Kidney tubule cell (primary cell): ENCODE results near the gene HOXB2.
A peak's percentile ranks its signal among the peaks of the same experiment; 100 is the strongest.

Source experiments
- DNase-seq: peaks from one replicate; pipeline ENCODE4 v3.0.0-alpha.2; 2018; ENCODE audit warnings: low spot score

The HOXB2 gene

DNA sequence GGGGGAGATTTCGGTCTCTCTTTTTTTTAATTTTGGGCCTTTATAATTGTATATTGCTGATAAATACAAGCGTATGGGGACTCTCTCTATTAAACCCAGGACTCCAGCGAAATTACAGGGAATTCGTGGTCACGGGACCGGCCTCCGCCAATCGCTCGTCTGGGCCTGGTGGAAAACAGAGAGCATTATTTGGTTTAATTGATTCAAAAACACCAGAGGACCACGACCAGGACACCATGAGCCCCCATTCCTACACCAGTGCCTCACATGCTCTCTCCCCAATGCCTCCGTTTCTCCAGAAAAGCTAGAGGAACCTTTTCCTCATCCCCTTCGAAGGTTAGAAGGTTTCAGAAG lies at the start of gene HOXB2:
HOXB2 (minus strand) TSS at position 88 of the 354 bp plus-strand sequence. CDS start 198 bp downstream, outside the sequence.
- DNase-seq: peak; percentile 48

DNA sequence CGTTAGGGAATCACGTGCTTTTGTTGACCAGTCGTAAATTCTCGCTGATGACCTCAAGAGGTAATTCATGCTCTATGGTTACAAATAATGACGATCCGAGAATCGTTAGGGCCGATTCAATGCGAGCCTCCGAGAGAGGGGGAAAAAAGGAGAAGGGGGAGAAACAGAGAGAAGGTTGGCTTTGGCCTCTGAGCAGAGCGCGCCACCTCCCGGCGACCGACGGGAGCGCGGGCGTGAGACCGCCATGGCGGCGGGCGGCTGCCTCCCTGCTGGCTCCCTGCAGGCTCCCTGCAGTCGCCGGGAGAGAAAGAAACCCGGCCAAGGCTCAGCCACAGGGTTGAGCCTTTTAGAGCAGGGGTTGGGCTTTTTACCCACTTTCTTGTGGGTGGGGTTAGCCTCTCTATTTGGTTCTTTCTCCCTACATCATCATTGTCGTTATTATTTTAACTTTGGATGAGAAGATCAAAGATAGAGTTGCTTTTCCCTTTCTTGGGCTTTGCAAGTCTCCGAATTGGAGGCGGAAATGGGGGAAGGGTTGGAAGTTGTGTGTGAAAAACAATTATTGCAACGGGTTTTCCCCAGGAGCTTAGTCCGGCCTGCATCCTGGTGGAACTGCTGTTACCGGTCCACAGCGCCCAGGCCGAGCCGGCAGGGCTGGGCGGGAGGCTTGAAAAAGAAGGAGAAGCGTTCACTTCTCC lies 49.1 kb upstream of the HOXB2 start:
- DNase-seq: peak; percentile 91

DNA sequence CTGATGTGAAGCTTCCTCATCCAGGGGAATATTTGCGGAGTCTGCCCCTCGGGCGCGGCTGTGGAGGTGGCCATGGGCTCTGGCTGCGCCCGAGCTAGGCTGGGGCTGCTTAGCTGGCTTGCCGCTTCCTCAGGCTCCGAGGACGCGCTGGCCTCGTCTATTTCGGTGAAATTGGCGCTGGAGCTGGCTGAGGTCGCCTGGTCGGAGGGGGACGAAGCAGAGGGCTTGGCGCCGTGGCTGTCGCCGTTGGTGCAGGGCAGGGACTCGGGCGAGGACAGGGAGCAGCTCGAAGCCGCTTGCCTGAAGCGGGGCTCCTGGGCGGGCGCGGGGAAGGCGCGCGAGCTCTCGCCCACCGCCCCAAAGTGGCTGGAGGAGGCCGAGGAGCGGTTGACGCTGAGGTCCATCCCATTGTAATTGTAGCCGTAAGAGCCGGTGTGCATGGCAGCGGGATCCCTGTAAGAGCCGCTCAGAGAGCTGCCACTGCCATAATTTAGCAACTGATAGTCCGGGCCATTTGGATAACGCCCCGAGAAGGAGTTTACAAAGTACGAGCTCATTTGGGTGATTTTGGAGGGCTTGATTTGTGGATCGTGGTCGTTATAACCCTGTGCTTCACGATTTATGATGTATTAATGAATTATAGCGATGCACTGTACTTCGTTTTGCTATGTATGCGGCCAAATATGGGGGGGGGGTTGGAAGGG lies 48.4 kb upstream of the HOXB2 start, which contains the start of gene HOXB5:
HOXB5 (minus strand) TSS at position 654 of the 704 bp plus-strand sequence; CDS start at position 557, 97 bp downstream.
- DNase-seq: peak; percentile 45

DNA sequence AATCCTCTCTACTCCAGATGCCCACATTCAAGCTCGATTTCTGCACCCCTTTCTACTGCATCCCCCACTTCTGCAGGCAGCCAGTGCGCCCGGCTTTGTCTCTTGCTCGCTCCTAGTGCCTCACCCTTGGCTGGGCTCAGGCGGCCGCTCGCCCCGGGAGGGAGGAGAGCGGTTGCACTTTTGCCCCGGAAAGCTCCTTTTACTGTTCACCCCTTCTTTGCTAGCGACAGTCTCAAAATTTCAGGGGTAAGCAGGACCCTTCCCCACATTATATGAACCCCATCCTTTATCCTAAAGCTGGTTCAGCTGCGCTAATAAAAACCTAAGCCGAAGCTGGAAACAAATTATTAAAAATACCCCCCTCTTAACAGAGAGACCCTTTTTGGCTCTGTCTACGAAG lies 47.7 kb upstream of the HOXB2 start:
- DNase-seq: no peak

DNA sequence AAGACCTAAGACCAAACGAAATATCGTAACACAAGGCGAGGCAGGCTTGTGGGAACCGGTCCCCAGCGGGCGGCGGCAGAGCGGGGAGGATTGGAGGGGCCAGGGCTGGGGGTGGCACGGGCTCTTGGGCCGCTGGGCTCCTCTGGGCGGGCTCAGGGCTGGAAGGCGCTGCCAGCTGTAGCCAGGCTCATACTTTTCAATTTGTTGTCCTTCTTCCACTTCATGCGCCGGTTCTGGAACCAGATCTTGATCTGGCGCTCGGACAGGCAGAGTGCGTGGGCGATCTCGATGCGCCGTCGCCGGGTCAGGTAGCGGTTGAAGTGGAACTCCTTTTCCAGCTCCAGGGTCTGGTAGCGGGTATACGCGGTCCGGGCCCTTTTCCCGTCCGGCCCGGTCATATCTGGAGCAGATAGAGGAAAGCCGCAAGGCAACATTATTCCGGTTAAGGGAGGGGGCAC lies 47.2 kb upstream of the HOXB2 start:
- DNase-seq: no peak

DNA sequence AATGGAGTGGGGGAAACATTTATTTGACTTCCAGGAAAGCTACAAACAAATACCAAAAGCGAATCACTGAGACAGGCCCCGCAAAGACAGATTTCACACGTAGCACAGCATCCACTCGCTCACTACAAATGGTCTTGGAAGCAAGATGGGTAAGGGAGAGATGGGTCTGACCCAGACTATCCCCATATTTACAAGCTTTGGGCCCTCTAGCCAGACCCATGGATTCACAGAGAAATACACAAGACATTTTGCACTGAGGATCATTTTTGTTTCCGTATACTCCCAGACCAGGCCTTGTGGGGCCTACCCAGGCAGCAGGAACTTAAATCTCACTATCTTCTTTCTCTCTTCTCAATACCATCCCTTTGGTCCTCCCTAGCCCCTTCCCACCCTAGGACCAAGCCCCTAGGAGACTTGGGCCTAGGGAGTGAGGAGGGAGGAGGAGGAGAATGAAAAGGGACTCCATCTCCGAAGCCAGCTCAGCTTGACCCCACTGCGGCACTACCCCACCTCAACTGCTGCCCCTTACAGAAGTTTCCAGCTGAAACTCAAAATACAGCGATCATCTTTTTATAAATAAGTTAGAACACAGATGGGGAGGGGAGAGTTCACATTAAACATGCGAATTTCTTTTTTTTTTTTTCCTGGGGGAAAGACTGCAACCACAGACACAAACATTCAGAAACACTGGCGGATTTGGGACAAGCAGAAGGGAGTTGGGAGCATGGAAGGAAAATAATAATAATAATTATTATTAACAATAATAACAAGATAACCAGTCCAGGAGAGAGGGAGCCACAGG lies 46.5 kb upstream of the HOXB2 start:
- DNase-seq: no peak

DNA sequence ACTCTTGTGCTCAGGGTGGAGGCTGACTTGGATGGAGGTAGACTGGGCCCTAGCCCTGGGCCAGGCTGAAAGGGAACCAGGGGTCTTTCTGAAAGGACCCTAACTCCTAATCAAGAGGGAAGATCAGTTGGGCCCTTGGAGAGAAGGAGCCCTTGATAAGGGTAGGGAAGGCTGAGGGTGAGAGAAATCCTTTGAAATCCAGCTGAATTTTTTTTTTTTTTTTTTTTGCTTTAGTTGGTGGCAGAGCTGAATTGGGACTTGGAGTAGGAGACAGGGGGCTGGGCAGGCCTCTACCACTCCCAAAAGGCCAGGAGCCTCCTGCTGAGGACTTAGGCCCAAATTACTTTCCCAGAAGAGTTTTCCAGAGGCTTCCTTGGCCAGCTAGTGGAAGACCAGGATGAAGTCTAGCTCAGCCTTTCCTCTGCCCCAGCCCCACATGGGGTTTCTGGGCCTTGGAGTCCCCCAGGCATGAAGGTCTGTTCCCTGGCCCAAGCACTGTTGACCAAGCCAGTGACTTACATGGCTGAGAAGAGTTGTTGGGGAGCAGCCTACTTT lies 45.8 kb upstream of the HOXB2 start:
- DNase-seq: no peak

DNA sequence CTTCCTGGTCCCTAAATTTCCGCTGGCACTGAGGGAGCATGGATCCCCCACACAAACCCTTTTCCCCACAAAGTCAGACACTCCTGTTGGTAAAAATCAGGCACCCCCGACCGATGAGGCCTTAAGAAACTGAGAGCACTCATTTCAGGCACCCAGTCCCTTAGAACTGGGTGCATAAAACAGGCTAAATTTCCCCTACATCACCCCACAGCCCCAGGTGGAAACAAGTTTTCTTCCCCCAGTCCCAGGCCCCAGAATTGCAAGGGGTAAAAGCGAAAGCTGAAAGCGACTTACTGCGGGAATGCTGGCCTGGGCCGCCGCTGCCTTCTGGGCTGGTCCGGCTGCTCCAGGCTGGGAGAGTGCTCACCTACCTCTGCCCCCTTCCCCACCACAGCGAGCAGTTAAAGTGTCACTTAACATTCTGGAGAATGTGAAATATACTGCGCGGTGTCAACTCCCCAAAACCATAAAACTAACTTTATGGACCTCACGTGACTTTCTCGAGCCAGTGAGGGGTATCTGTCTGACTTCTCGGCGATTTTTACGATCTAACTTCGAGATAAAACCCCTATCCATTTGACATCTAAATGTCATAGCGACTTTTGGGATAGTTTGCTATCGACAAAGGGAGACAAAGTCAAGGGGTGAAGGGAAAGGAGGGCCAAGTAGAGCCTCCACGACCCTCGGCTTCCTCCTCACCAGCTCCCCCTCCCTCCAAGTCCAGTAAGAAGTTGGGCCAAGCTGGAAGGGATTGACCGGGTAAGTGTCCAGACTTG lies 45.1 kb upstream of the HOXB2 start, which contains the start of gene HOXB3:
HOXB3 (minus strand) TSS at position 411 of the 776 bp plus-strand sequence. CDS start 37,767 bp downstream, outside the sequence.
- no peak for DNase-seq

DNA sequence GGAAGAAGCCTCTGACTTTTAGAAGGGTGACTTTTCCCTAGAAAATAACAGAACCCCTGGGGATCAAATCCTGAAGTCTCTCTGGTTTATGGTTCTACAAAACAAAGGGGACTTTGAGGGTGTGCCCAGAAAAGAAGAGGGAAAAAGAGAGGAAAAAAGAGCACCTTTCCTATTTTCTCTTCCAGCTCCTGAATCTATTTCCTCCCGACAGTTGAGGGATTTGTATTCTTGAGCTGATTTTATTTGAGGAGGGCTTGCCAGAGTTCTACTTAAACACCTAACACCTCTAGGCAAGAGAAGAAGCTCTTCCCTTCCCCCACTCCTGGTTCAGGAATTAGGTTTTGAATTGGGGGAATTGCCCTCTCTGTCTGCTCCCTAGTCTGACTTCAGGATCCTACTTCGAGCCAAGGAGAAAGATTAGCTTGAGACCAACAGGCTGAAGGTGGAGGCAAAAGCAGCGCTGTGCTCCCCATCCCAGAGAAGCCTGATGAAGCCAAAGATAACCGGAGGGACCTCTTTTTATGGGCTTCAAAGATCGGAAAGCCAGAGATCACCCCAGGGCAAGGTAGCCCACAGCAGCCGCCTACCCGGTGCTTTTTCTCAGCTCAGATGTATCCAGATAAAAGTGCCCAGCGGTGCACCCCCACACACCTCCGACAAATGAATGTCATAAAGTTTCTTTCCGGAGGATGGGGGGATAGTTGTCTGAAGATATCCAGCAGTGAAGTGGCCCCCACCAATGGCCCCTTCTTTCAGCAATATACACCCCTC lies 44.3 kb upstream of the HOXB2 start:
- DNase-seq: no peak

DNA sequence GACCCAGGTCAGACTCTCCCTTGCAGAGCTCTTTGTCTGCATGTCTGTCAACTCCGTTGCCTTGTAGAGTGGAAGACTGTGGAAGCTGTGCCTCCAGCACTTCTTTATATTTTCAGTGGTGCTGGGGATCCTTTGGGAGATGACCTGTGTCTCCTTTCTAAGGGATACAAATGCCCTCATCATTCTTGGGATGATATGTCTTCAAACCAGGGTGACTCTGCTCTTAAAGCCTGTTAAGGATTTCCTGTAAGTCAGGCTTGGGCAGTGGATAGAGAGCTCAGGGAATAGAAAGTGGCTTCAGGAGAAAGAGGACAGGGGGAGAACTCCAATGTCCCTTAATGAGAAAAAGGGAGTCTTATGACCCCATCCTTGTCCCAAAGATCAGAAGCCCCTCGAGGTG lies 43.6 kb upstream of the HOXB2 start:
- DNase-seq: no peak

DNA sequence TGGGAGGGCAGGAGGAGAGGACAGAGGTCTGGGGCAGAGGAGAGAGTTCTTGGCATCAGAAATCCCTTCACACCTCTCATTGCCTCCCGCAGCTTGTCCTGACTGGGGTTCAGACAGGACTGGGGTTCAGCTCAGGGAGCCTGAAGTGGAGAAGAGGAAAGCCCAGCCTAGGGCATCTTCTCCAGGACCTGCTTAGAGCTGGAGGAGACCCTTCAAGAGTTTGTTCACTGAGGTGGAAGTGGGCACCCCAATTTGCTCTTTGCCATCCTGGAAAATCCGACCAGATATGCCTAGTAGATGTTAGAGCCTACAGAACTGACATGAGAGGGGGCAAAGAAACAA lies 43.1 kb upstream of the HOXB2 start:
- no peak for DNase-seq

DNA sequence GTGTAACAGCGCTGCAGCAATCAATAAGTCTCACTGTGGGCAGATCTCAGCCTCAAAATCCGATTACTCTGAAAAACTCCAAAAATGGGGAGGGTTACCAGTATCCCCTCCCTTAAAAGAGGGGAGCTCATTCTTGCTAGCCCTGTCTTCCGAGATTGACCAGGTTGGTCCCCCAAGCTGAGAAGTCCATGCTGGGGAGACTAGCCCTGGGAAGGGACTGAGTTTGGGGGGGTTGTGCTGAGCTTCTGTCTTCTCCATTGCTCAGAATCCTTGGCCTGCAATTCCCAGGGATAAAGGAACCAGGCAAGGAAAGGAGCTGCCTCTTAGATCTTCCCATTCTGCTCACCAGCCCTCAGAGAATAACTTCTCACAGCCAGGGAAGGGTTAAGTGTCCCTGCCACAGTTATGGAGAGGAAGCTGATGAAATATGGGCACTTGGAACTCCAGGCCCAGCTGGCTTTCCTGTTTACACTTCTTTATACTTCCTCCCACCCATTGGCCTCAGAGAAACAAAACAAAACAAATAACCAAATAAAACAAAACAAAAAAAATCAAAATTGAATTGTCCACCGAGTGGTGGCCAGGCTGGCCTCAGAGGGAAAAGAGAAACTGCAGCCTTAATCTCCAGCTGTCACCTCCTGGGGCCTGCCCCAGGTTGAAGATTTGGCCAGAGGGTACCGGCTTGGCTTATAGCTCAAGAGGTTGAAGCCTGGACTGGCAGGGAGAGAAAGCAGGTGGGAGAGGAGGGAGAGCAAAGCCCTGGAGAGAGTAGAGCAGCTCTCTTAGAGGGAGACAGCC lies 42.6 kb upstream of the HOXB2 start:
- no peak for DNase-seq

DNA sequence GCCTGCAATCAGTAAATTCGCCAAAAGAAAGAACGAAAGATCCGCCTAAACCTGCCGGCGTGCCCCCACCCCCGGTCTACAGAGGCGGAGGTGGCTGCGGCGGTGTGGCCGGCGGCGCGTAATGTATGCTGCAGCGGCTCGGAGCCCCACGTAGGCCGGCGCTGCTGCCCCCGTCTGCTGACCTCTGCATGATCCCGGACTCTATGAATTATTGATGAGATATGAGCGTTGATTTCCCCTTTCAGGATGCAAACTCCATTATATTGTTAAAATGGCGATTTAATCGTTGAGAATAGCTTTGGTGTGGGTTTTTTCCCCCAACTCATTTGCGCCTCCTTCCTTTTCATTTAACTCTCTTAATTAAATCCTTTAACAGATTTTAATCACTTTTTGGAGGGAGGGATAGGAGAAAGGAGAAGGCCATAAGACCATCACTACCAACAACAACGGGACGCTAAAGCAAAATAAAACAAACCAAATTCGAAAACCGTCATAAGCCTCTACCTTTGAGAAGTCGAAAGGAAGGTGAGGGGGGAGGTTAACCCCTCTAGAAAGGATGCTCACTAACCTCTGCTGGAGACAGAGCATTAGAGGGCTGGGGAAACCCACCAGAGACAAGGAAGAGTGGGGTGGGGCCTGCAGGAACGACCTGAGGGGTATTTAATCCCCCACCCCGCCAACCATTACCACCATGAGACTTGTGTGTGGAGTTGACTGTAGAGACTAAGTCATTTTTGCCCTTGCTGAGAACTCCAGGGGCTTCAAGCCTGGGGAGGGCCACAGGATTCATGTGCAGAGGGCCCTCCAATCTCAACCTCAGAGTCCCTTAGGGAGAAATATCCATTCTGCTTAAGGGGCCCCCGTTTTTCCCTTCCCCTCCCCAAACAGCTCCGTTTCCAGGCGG lies 41.7 kb upstream of the HOXB2 start:
- peak; percentile 74 for DNase-seq

DNA sequence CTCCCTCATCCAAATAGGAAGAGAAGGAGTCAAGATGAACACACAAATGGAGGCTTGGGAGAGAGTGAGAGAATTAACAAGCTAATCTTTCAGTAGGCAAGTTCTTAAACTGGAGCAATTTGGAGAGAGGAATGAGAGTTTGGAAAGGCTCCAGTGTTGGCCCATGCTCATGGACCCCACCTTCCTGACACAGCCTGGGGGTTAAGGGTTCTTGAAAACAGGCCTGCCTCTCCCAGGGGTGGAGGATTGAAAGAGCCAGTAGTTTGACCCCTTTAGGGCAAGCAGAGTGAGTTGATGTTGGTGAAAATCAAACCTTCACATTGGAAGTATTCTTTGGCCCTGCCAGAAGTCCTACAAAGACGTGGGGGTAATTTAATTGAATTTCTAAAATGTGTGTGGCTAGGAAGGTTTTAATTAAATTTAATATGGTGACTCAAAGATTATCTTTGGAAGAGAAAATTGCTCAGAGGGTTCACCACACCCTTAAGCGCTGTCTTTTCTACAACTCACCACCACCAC lies 39.4 kb upstream of the HOXB2 start:
- no peak for DNase-seq

DNA sequence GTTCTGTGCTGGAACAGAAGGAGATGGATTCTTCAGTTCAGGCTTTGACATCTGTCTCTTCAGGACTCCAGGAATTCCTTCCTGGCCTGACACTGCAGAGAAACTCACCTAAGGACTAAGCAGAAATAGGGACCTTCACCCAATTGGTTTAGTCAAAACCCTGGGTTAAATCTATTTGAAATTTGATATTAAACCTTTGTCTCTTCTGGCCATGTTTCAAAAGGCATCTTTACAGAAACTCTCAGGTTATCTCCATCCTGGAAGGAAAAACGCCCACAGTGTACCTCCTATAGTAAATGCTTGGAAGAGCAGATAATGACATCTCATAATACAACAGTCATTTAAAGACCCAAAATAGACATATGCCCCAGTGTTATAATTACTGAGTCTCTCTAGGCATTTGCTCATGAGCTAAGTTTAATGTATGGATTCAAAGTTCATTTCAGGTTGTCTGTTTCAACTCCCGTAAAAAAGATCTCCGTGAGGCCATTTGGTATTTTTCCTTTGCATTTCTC lies 38.9 kb upstream of the HOXB2 start:
- DNase-seq: no peak

DNA sequence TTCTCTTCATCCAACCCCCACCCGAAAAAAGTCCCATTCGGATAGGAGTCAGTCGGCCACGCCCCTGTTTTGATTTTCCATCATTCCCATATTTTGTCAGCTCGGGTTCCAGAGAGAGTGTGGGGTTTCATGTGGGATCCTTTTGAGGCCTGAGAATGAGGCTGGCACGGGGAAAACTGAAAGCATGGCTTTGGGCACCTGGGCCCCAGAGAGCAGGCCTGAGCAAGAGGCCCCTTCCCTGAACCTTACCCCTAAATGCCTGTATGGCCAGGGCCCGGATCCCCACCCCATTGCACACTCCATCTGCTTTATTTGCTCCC lies 37.8 kb upstream of the HOXB2 start:
- DNase-seq: no peak

DNA sequence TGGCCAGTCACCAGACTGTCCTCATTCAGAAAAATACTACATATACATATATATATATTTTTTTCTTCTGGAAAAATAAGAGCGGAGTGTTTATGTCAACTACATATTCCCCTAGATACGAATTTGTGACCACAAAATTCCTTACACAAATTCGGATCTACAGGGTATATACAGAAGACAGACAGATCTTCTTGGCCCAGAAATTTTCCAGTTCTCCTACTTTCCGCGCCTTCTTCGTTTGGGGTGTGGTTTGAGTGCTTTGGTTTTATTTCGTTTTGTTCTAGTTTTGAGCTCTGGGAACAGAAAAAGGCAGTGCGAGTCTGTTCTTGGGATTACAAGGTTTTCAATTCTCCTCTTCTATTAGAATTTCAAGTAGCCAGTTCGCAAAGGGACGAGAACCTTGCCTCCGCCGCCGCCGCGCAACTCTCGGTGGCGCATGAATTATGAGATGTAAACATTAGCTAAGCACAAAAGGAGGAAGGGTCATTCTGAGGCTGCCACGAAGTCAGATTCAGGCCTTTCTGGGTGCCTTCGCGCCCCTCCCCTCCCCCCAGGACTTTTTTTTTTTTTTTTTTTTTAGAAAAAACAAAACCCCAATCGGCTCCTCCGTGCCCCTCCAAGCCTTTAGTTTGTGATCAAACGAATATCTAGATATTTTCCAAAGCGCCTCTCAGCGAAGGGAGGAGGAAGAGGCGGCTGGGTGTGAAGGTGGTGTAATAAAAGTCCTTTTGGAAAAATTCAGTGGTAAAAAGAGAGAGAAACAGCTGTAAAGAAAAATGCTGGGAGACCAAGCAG lies 35.0 kb upstream of the HOXB2 start:
- no peak for DNase-seq

DNA sequence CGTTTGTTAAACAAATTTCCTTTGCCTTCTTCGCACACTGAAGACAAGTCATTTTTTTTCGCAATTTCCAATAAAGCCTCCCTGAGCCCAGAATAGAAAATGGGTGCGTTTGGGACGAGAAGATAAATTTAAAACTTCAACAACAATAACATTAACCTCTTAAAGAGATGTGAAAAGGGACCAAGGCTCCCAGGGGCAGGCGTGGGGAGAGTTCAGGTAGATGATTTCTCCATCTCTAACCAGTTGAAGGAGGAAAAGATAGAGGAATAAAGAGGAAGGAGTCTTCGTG lies 34.5 kb upstream of the HOXB2 start:
- DNase-seq: no peak
